ENCODE measurements around the gene LIPM.

The LIPM gene

DNA sequence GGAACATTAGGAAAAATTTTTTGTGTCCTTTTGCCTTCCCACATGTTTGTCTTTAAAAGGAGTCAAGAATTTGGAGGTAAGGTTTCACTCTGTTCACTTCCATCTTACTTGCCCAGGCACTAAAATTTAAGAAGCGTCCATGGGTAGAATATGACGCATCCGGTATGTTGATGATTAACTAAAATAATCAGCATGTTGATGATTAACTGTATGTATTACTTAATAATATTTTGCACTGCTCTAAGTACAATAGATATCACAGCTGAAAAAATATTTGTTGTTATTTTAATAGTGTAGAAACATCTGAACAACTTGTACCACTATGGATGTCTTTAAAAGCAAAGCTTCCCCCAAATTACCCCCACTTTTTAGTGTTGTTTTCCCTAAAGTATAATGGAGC is 37.6 kb downstream of the LIPM start:
- no peak for DNase-seq (ENCODE audit: low read depth, low spot score)

DNA sequence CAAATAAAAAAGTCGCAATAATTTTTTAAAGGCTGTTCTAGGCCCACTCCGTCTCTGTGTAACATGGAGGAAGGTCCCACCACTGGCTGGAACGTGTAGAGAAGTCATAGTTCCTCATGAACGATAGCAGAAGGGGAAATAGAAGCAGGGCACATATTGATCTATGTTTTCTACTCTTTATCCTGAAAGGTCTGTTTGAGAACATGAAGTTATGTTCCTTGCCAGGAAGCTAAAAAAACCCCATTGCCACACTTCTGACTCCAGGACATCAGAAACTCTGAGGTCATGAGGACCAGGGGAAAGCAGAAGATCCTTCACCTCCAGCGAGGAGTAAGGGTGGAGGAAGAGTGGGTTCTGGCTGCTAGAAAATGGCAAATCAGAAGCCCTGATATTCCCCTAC is 38.4 kb downstream of the LIPM start:
- DNase-seq (ENCODE audit: low read depth, low spot score) = no peak

DNA sequence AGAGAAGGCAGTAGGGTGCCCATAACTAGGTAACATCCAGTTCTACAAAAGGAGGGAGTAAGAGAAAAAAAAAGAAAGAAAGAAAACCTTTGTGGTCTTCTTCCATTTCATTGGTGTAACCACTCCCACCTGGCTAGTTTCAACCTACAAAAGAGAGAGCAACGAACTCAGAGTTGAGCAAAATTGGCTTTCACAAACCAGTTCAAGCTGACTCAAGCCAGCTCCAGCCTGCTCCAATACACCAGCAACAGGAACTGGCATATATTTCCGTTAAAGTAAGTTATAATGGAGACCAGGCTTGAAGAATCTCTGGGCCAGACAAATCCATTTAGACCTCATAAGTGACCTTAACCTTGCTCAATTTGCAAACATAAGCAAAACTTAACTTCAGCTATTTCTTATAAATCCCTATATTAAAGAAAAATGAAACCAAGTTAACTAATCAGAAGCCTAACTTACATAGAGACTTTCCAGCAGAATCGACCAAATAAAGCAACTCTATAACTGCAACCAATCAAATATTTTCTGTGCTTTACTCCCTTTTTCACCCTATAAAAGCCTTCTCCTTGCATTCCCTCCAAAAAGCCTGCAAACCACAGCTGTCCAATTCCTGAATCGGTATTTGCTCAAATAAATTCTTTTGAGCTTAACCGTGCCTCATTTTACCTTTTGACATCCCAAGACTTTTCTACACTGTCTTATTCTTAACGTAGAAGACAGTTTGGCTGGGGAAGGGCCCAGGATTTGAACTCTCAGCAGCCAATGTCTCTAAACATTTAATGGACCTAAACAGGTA is 39.0 kb downstream of the LIPM start:
- DNase-seq (ENCODE audit: low read depth, low spot score) = no peak

DNA sequence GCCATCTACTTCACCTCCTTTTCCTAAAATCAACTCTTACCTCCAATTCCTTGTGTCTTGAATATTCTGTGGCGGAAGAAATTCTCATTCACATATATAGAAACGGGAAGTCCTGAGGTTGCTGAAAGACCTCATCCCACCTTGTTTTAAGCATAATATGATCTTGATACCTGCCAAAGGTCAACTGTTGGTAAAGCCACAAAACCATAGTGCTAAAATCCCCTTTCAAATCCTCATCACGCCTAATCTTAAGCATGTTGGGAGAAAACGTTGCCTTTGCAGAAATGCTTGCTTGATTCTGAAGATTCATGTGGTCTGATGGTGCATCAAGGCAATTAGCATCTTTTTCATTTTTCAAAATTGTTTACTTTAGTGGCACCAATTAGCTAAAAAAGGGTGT is 40.6 kb downstream of the LIPM start:
- DNase-seq (ENCODE audit: low read depth, low spot score) = no peak

DNA sequence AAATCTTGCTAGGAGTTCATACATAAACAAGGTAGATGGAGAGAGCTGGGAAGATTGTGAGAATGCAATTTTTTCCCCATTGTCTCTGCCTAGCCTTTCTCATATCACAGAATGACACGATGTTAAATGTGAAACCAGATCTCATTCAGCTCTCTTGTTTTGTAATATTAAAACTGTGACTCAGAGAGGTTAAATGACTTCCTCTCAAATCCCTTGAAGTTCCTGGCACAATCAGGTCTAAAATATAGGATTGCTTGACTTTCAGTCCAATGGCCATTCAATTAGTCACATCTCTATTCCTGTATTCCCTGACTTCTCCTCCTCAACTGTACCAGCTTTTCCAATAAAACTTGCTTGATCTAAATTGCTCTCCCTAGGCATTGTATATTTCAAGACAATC is 46.0 kb downstream of the LIPM start:
- DNase-seq (ENCODE audit: low read depth, low spot score) = no peak

DNA sequence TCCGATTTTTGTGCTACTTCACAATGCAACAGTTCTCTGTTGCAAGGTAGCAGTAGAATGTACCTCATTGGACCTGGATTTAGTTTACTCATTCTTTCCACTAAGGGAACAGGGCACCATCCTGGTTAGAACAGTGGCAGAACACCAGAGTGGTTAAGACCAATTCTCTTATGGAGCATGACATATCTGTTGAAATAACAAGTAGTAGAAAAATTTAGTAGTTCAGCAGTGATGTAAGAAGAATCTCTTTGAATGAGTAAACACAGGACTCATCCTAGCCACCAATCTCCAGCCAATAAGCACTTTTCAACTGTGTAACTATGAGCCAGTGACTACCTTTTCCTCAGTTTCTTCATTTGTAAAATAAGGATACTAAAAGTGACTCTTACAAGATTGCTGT is 46.7 kb downstream of the LIPM start:
- DNase-seq (ENCODE audit: low read depth, low spot score) = no peak

DNA sequence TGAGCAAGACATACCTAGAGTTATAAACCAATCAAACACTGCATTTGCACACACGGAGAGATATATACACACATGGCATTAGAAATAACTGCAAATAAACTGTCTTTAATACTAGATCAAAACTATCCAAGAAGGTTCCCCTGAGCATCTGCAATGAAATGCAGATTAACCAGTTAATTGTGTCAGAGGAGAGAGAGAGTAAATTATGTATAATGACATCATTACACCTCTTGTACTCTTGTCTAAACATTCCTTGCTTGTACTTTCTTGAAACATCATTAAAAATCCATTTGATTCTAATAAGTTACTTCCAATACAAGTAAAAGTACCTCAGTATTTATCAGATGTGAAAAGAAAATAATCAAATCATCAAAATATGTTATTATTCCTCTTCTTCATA is 48.2 kb downstream of the LIPM start:
- no peak for DNase-seq (ENCODE audit: low read depth, low spot score)

DNA sequence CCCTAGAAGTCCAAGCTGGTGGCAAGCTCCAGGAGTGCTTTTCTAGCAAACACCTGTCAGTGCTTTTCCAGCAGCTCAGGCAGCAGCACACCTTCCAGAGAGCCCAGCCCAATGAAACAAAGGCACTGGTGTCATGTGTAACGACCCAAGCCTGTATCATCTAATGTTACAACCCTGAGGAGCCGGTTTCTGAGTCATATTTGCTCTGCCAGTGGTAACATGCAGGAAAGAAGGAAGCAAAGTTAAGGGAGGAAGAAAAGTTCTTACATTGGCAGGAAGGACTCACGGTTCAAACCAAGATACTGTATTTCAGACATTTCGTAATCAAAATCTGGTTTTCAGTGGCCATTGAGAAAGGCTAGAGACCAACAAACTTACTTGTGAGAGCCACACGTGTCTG is 49.2 kb downstream of the LIPM start, which contains the start of gene ANKRD22:
Gene ANKRD22 (minus strand): TSS at position 139 of the 400 bp plus-strand sequence. CDS start 237 bp downstream, outside the sequence.
- DNase-seq (ENCODE audit: low read depth, low spot score) = no peak

DNA sequence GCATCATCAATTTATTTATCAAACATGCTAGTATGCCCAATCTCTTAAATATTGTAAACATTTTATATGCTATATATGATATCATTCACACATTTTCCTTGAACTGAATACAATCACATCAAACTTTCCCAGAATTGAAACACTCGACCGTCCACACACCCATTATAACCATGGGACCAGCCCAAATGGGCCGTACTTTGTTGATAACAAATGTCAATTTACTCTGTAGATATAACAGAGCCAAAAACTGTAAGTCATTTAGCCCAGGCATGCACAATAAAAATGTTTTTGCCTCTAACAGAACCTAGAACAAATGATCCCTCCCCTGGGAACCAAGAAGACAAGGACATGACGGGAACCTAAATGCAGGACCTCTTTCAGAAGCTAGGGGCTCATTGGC is 49.8 kb downstream of the LIPM start:
- no peak for DNase-seq (ENCODE audit: low read depth, low spot score)

DNA sequence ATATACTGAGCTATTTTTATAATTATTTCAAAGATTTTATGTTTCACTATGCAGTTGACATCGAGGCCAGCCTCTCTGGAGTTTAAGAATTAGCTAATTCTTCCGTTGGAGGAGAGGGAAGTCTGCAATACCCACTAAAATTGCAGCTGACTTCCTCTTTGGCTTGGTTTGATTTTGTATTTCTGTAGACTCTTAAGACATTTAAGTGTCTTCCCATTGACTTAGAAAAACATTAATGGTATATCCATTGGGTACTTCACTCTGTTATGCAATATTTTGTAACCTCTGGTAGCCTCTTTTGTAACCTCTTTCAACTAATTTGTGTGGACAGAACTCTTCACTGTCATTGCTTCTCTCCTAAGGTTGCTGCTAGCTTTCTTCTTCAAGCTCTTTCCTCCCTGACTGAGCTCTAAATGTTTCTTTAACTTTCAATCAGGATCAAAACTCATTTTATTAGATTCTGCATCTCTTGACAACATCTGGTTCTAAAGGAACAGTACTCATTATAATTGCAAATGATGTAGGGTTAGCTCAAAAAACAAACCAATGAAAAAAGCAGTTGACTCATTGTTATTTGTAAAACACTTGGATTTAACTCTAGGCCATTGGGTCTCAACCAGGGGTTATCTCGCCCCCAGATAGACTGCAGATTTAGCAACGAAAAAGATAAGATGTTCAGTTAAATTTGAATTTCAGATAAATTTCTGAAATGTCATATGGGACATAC is 50.8 kb downstream of the LIPM start:
- DNase-seq (ENCODE audit: low read depth, low spot score) = no peak

DNA sequence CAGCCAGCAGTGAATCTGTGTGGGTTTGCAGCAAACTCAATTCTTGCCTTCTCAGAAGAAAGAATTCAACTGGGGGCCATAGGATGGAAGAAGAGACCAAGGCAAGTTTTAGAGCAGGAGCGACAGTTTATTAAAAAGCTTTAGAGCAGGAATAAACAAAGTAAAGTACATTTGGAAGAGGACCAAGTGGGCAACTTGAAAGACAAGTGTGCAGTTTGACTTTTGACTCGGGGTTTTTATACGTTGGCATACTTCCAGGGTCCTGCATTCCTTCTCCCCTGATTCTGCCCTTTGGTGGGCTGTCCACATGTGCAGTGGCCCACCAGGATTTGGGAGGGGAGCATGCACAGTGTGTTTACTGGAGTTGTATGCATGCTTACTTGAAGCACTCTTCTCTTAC is 52.2 kb downstream of the LIPM start:
- no peak for DNase-seq (ENCODE audit: low read depth, low spot score)

DNA sequence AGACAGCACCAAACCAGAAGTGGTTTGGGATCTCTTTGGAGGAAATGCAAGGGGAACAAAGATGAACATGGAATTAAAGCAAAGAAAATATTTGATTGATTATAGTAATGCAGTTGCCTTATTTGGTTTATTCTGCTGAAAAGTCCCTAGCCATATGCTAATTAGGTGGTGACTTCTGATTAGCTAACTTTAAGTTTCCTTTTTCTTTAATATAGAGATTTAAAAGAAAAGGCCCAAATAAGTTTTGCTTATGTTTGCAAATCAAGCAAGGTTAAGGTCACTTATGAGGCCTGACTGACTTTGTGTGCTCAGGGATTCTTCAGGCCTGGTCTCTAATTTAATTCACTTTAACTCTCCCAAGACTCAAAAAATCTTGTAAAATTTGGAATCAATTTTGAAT is 55.3 kb downstream of the LIPM start:
- DNase-seq (ENCODE audit: low read depth, low spot score) = no peak

DNA sequence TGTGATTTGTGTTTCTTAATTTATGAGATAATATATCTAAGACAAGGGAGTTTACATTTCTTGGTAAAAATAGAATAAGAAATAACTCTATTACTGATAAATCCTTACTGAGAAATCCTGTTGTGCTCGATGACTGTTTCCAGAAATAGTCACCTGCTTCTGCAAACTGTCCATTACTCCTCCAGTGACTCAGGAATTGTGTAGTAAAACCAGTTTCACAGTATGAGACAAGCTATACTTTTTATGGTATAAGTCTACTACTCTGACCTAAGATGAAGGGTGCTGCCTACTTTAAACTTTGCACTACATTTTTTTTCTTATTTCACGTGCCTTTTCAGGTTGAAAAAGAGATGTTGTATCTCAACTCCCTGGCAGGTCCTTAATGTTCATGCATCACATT is 56.0 kb downstream of the LIPM start:
- DNase-seq (ENCODE audit: low read depth, low spot score) = no peak

DNA sequence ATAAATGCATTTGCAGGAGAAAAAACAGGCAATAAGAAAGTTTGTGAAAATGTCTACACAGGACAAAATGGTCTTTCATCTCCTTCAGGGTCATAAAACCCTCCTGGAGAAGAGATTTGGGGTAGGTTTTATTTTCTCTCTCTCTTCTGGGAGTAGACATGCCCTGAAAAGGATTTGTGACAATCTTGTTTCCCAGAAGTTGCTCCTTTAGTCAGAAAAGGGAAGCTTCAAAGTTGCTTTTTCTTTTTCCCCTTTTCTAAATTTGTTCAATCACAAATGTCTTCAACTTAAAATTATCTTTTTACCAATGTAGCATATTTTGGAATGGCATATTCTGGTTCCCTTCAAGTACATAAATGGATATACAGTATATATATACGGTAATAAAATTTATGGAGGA is 58.5 kb downstream of the LIPM start:
- no peak for DNase-seq (ENCODE audit: low read depth, low spot score)

DNA sequence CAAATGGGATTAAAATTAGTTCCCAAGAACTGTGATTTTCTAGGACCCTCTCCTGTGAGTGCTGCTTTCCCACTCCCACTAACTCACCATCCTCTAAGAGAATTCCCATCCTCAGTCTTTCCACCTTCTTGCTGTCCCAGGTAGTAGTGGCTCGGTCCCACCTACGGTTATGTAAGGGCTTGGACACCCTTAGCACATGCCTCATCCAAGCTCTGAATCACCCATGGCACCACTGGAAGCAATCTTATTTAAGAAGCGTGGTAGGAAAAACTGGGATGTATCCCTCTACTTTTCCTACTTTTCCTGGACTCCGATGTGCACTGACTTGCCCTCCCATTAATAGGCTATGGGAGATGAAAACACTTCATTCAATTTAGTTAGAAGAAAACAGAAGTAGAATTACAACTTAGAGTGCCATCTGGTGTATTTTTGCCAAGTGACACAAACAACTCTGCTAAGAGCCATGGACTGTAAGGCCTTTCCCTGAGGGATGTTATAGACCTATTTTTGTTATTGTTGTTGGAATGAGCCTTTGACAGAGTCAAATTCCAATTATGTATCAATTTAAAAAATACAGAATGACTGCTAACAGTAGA is 62.8 kb downstream of the LIPM start:
- no peak for DNase-seq (ENCODE audit: low read depth, low spot score)

DNA sequence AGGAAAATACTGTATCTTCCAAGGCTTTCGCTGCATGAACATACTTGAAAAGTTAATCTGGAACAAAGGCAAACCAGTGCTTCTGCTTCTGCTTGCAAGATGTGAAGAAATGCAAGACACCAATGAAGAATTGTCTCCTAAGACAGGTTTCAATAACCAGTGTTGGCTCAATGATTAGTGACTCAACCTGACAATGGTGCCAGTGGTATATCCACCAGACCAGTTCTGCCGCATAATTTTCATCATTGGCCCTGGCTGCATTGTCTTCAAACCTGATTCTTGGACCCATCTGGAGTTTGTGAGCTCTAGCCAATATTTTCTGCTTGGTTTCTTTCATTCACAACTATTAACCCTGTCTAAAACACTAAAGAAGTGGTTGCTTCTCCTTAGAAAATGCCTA is 63.9 kb downstream of the LIPM start:
- DNase-seq (ENCODE audit: low read depth, low spot score) = no peak

DNA sequence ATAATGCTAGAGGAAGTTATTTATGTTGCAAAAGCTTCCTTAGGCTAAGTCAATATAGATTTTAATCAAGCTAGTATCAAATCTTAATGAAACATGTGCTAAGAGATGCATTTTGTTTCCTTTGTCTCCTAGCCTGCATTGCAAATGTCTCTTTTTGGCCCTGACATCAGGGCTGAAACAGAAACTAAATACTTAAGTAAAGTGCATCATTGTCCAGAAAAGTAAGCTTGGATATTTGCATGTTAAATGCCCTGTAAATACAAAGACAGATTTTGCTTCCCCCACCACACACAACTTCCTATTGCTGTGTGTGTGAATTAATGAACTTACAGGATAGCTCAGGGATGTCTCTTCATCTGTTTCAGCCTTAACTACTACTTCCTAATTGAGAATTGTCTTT is 67.6 kb downstream of the LIPM start:
- DNase-seq (ENCODE audit: low read depth, low spot score) = no peak
